ENCODE data around the gene COX19.

DNA sequence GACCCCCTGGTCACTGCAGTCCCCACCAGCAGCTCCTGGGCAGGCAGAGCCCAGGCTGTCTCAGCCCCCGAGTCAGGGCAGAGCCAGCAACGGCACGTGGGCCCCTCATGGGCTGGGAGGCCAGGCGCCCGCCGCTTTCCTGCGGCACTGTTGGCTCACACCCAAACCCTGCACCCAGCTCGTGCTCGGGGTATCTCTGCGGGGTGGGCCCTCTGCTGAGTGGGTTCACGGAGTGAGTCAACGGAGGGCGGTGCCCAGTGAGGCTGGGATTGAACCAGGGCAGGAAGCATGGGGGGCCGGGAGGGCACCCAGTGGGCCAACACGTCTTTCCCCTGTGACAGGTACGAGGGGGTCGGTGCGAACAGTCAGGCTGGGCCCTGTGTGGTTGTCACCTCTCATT is 49.7 kb downstream of the COX19 start:
- TF ChIP-seq, protein P1, sequence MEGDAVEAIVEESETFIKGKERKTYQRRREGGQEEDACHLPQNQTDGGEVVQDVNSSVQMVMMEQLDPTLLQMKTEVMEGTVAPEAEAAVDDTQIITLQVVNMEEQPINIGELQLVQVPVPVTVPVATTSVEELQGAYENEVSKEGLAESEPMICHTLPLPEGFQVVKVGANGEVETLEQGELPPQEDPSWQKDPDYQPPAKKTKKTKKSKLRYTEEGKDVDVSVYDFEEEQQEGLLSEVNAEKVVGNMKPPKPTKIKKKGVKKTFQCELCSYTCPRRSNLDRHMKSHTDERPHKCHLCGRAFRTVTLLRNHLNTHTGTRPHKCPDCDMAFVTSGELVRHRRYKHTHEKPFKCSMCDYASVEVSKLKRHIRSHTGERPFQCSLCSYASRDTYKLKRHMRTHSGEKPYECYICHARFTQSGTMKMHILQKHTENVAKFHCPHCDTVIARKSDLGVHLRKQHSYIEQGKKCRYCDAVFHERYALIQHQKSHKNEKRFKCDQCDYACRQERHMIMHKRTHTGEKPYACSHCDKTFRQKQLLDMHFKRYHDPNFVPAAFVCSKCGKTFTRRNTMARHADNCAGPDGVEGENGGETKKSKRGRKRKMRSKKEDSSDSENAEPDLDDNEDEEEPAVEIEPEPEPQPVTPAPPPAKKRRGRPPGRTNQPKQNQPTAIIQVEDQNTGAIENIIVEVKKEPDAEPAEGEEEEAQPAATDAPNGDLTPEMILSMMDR (IDR thresholded peaks at IDR 0.05), result no peak
- no peak for TF ChIP-seq EZH2 (IDR thresholded peaks at IDR 0.05; ENCODE audit: borderline replicate concordance, insufficient read depth, low read depth, low read length, poor library complexity, severe bottlenecking)

Measured in B cell (primary cell).